GM12873 (cell line): ENCODE measurements around the gene ZNF284.

ENCODE experiments used
- TF ChIP-seq, protein P1 (sequence below): IDR thresholded peaks from 2 replicates; pipeline ENCODE4 v1.5.1; 2012; ENCODE audit warnings: low read depth, mild to moderate bottlenecking, moderate library complexity, low read length, control low read depth; ENCODE audit not compliant: insufficient read depth; ENCODE audit errors: missing control alignments

ZNF284 gene

GRCh38 chr19:44050740-44051649, 21.0 kb upstream of the ZNF284 start:
- TF ChIP-seq, protein P1, sequence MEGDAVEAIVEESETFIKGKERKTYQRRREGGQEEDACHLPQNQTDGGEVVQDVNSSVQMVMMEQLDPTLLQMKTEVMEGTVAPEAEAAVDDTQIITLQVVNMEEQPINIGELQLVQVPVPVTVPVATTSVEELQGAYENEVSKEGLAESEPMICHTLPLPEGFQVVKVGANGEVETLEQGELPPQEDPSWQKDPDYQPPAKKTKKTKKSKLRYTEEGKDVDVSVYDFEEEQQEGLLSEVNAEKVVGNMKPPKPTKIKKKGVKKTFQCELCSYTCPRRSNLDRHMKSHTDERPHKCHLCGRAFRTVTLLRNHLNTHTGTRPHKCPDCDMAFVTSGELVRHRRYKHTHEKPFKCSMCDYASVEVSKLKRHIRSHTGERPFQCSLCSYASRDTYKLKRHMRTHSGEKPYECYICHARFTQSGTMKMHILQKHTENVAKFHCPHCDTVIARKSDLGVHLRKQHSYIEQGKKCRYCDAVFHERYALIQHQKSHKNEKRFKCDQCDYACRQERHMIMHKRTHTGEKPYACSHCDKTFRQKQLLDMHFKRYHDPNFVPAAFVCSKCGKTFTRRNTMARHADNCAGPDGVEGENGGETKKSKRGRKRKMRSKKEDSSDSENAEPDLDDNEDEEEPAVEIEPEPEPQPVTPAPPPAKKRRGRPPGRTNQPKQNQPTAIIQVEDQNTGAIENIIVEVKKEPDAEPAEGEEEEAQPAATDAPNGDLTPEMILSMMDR: no peak

DNA sequence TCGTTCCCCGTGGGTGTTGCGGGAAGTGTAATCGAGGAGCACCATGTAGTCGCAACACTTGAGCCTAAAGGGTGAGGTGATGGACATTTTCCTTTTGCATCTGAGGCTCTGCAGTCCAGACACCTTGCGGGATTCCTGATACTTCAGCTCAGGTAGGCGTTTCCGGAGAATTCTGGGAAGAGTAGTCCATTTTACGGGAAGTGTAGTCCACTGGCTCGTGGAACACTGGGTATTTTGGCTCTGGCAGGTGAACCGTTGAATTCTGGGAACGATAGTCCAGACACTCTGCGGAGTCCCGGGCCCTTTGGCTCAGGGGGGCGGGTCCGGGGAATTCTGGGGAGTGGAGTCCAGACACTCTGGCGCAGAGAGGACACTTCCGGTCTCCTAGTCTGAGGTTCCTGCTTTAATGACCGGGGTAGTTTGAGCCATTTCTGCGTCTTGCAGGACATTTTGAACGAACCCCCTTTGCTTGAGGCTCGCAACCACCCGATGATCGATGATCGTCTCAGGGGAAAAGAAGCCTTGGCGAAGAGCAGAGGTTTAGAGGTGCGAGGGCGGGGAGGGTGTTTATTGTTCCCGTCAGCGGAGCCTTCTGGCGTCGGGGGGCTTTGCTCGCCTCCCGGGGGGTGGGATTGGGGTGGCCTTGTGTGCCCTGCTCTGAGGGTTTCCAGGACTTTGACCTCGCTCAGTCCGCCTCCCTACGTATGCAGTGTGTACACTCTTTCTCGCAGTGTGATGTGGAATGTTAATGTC, 20.1 kb upstream of the ZNF284 start, which contains the start of gene ZNF223:
Gene ZNF223, plus strand, starts transcription at position 387 of the 753 bp plus-strand sequence. CDS start 3,141 bp downstream, outside the sequence.
- TF ChIP-seq, protein P1: no peak

- TF ChIP-seq, protein P1: peak; percentile 4
Measured at GRCh38 chr19:44055870-44056269, 16.1 kb upstream of the ZNF284 start.

- TF ChIP-seq, protein P1: no peak
Measured at GRCh38 chr19:44059229-44059628, 12.7 kb upstream of the ZNF284 start.

DNA sequence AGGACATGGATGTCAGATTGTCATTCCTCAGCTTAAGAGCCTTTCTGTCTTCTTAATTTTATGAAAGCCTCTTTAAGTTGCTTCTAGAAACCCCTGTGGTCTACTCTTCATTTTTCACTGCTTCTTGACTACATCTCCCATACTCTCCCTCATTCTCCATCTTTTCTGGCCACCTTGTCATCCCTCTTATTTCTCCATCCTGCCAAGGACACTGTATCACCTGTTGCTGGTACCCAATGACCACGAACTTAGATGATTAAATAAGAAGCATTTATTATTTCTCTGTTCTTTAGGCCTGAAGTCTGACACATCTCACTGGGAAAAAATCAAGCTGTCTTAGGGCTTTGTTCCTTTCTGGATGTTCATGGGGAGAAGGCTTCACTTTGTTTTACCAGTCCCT, 10.9 kb upstream of the ZNF284 start:
- TF ChIP-seq, protein P1: no peak

- TF ChIP-seq, protein P1: no peak
Measured at GRCh38 chr19:44066305-44066704, 5.7 kb upstream of the ZNF284 start.

- TF ChIP-seq, protein P1: no peak
Measured at GRCh38 chr19:44069415-44069814, 2.5 kb upstream of the ZNF284 start.
